ENCODE data around the gene CYP46A1.
A peak's percentile ranks its signal among the peaks of the same experiment; 100 is the strongest.
"Not testable (repeated sequence)": the region's sequence is repeated elsewhere in the genome, so short reads cannot be mapped to it uniquely, and the experiment has no call there.

CYP46A1 gene

DNA sequence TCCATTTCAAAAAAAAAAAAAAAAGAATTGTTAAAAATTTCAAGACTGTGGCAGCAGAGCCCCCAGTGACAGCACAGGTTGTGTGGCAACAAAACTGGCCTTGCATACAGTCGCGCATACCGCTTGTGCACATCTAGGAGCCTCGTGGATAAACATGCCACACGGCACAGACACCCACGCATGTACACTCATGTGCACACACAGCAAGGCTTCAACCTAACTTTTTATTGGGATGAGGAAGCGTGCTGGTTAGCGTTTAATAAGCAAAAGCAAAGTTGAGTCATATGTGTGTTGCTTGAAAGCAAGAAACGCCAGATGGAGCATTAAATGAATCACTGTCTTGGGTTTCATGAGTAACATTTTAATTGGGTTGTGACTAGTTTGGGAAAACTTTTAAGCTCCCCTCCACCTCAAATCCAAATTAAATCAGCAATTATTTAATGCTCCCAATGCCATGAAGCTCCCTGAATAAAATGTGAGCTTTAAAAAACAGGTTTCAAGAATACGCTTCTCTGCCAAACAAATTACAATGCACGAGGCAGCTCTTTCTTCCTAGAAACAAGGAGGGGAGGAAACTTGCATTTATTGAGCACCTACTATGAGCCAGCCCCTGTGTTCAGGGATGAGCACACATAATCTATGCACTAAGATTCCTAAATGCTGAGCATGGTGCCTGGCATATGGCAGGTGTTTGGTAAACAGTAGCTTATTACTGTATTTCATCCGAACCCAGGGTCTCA is 73.4 kb downstream of the CYP46A1 start:
- peak; percentile 98 for DNase-seq (ENCODE audit: low spot score)

DNA sequence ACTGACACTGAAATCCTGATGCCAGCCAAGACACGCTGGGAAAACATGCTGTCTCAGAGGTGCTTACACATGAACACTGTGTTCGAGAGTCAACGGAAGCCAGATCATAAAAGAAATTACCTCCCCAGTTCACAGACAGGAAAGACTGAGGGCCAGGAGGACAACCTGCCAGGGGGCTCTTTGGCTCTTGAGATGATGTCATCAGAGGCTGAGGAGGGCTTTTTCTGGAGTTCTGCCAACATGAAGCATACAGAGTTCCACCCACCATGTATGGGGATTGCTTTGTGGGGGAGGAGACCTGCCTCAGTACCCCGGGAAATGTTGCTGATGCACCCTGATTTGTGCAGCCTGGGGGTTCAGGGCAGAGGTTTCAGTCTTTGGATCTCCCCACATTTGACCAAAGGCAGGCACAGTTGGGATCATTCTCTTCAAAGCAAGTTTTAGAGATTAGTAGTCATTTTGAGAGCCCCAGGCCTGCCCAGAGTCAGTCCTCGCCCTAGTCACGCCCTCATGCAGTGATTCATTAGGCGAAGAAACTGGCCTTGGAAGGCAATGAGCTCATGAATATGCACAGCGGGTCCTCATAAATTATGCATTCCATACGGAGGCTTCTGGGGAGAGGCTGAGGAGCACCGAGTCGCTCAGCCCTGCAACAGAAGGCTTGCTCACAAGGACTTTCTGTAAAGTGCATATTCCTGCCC is 74.2 kb downstream of the CYP46A1 start:
- peak; percentile 87 for DNase-seq (ENCODE audit: low spot score)

GRCh38 chr14:99758872-99759545 is 74.9 kb downstream of the CYP46A1 start:
- DNase-seq (ENCODE audit: low spot score): no peak

DNA sequence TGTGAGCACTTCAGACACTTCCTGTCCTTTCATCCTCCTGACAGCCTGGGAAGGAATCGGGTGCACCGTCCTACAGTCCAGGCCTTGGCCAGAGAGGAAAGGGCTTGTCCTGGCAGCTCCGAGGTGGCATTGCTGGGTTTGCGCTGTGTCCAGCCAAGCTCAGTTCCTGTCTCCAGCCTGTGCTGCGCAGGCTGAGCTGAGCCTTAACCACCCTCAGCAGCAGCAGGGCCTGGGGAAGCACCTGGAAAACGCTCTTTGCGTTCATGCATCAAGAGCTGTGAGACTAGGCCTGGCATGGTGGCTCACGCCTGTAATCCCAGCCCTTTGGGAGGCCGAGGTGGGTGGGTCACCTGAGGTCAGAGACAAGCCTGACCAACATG is 75.4 kb downstream of the CYP46A1 start:
- DNase-seq (ENCODE audit: low spot score): peak; percentile 76

DNA sequence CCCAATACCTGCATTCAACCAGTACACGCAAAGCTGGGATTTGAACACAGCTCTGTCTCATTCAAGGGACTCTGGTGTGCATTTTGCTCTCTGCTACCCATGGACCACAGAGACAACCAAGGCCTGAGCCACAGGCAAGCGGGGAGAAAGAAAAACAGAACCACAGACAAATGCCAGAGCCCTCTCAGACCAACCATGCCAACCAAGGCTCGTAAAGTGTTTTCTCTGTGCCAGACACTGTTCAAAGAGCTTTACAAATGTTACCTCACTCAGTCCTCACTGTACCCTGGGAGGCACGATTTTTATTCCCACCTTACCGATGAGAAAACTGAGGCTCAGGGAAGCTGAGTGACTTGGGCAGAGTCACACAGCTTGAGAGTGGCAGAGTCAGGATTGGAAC is 76.7 kb downstream of the CYP46A1 start:
- DNase-seq (ENCODE audit: low spot score): no peak

DNA sequence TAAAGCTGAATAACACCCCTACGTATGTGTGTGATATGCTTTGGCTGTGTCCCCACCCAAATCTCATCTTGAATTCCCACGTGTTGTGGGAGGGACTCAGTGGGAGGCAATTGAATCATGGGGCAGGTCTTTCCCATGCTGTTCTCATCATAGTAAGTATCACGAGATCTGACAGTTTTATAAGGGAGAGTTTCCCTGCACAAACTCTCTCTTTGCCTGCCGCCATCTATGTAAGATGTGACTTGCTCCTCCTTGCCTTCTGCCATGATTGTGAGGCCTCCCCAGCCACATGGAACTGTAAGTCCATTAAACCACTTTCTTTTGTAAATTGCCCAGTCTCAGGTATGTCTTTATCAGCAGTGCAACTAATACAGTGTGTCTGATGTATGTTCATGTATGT is 78.8 kb downstream of the CYP46A1 start:
- not testable (repeated sequence) for DNase-seq (ENCODE audit: low spot score)

DNA sequence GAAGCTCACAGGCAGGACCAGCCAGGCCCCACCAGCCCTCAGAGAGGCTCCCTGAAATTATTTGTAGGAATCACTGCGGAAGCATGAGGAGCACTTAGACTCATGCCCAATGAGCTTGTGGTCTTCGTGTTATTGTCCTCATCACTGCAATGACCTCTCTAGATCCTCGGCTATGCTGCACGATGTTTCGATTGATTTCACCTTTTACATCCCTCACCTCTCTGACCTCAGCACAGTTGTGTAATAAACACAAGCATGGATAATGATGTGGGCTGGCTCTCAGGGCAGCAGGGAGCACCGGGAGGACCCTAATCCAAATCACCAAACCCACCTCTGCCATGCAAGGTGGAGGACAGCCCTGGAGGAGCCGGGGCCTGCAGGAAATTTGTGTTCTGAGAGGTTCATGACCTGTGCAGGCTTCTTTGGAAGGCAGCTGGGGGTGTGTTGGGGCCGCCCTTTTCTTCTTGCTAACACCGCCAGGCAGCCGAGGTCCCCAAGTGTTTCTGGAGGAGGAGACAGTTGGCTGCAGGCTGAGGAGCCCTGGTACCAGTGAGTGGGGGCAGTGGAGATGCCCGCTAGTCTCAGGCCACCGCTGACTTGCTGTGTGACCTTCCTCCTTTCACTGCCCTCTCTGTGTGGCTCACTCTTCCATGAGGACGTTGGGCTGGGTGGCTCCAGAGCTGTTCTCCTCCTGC is 79.6 kb downstream of the CYP46A1 start:
- no peak for DNase-seq (ENCODE audit: low spot score)

DNA sequence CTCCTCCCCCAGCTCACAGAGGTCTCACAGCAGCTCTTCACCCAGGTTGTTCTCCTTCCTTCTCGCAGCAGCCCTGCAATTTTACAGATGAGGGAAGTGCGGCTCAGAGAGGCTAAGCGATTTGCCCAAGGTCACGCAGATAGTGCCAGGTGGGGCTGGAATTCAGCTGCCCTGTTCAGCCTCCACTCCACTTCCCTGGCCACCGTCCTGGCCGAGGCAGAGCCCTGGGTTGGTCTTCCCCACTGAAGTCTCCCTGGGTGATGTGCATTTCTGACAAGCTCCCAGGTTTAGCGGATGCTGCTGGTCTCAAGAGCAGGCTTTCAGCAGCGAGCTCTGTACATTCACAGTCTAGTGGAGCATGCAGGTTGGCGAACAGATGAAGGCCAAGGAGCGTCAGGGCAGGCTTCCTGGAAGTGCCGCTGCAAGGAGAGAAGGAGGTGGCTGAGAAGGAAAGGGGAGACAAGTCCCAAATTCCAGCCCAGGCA is 80.2 kb downstream of the CYP46A1 start:
- no peak for DNase-seq (ENCODE audit: low spot score)

DNA sequence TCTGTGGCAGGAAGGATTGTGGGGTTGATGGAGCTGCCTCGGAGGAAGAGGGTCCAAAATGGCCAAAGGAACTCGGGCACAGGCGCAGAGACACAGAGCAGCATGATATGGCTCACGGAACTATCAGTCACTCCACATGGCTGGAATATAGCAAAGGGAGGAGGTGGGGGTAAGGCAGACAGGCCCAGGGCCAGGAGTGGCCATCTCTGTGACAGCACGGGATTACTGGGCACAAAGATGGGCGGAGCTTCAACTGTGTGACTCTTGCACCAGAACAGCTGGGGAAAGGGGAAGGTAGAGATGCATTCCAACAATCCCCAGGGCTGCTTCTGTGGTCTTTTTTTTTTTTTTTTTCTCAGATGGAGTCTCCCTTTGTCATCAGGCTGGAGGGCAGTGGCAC is 84.3 kb downstream of the CYP46A1 start:
- DNase-seq (ENCODE audit: low spot score): no peak

DNA sequence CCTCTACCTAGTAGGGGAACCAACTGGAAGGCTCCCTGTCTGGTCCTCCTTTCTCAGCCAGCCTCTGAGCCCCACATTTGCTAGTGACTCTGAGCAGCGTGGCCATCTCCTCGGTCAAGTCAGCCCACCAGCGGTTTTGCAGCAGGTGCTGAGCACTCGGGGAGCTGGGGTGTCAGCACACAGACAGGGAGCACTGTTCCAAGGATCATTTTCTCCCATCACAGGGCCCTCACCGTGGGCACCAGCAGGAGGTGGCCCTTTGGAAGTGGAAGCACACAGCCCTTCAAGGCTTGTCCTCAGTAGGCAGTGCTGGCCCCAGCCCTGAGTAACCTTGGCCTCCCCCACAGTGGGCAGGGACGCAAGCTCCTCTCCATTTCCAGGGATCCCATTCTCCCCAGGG is 85.0 kb downstream of the CYP46A1 start:
- DNase-seq (ENCODE audit: low spot score): no peak

GRCh38 chr14:99769799-99770198 is 85.7 kb downstream of the CYP46A1 start:
- DNase-seq (ENCODE audit: low spot score): no peak

- no peak for DNase-seq (ENCODE audit: low spot score)
These were observed 88.5 kb downstream of the CYP46A1 start for GRCh38 chr14:99772371-99773283.

GRCh38 chr14:99773521-99774497 is 89.7 kb downstream of the CYP46A1 start:
- DNase-seq (ENCODE audit: low spot score): no peak

- DNase-seq (ENCODE audit: low spot score): no peak
These were observed 90.6 kb downstream of the CYP46A1 start for GRCh38 chr14:99774556-99775307.

- no peak for DNase-seq (ENCODE audit: low spot score)
These were observed 91.3 kb downstream of the CYP46A1 start for GRCh38 chr14:99775351-99775750.
